Stimulated activated CD4-positive, alpha-beta T cell treated with anti-CD3 and anti-CD28 coated beads, Interleukin-4, amount 100 ng/mL, for 4 hours (primary cell): Measurements from ENCODE around the gene TACSTD2.
"Not testable (repeated sequence)": the region's sequence is repeated elsewhere in the genome, so short reads cannot be mapped to it uniquely, and the experiment has no call there.

Experiments
- DNase-seq, 2 experiments: peaks; one replicate each; pipeline ENCODE4 v3.0.0-alpha.2; 2020

TACSTD2 gene

GRCh38 chr1:58555393-58555792 lies 21.7 kb downstream of the TACSTD2 start:
- DNase-seq, result no peak

GRCh38 chr1:58551186-58552140 lies 25.6 kb downstream of the TACSTD2 start:
- DNase-seq, result no peak

DNA sequence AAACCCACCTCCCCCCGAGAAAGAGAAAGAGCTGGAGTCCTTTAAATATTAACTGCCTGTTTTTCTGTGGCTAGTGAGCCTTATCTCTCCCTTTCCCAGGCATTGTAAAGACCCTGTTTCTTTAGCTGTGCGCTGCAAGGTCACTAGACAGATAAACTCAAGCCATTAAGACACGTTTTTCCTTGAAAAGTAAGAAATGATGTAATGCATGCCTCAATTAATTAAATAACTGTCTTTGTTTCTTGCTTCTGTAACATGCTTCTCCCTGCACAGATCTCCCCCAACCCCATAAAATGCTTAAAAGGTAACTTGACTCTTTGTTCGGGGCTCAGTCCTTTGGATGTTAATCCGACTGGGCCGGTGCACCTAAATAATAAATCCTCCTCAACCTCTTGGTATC lies 27.8 kb downstream of the TACSTD2 start:
- not testable (repeated sequence) for DNase-seq

DNA sequence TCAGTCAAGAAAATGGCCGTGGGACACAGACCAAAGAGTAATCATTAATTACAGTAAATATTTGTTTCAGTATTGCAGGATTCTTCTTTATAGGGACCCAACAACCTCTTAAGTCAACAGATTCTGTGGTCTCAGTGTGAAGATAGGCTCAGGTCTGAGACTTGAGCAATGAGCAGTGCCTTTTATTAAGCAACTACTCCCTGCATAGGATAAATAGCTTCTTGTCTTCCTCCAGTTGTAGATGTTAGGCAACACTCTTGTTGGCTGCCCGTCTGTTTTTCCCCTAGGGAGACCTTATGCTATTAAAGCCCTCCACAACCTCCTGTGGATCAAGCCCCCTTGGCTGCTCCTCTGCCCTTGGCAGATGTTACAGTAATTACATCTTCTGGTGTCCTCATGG lies 28.7 kb downstream of the TACSTD2 start:
- no peak for DNase-seq

GRCh38 chr1:58546520-58547308 lies 30.3 kb downstream of the TACSTD2 start, which contains the start of gene OMA1:
Gene OMA1 (minus strand): TSS chr1:58546726. CDS start chr1:58539294, 7,432 bp downstream.
- DNase-seq, result peak; percentile 98

DNA sequence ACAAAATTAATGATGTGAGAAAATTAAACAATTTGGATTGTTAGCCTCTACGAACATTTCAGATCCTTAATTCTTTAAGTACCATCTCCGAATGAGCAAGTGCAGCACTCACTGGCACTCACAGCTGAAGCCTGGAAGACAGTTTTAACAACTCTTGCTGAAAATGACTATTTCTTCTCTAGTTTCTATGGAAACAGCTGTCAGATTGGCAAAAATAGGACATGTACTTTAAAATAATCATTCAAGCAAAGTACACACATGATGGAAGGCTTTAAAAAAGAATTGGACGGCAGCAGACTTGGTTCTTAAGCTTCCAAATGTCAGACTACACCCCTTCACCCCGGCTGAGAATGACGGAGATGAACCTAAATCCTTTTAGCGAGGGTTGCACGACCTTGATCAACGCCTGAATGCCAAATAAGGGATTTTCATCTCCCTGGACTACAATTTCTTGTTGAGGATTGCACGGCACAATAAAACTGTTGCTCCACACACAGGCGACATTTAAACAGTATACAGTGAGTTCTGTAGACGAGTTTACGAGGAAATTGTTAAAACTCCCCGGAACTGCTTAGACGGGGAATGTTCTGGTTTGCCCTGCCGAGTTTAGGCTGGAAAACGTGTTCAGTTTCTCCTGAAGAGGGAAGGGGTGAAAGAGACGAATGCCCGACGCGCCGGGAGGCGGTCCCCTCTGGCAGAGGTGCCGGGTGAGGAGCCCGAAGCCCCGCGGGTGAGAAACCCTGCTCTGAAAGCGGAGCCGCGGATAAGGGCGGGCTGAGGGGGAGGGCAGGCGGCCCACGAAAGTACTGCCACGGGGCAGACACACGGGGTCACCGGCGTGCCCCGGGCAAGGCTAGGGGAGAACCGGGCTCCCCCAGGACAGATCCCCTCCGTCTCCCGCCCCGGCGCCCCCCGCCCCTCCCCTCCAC lies 31.2 kb downstream of the TACSTD2 start:
- DNase-seq, result peak; percentile 70 to 79

DNA sequence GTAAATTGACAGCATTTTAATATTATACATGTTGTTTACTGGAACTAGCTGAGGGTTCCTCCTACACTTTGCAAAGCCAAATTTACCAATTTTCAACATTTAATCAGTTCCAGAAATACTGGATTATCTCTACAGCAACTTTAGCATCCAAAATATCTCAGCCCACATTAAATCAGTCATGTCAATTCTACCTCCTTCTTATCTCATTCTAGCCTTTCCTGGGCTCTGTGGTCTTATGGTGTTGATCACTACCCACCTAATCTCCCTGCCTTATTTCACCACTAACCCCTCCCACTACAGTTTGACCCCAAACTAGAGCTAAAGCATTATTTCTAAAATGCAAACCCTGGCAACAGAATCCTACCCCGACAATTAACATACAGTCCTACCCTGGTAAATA lies 33.8 kb downstream of the TACSTD2 start:
- no peak for DNase-seq

DNA sequence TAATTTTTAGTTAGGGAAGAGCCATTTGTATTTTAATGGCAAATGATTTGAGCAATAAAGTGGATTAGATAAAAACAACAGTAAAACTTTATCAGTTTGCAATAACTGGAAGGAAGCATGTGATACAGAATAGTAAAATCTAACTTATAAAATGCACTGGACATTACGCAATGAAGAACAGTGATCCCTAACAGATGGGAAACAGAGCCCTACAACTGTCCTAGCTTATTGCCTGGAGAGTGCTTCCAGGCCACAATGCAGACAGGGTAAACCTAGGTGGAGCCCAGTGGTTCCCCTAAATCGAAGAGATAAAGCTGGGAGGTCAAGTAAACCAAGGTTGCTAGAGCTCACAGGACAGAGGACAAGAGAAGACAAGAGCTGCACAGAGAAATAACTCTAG lies 37.5 kb downstream of the TACSTD2 start:
- no peak for DNase-seq

GRCh38 chr1:58538821-58539220 lies 38.2 kb downstream of the TACSTD2 start:
- DNase-seq, result no peak

DNA sequence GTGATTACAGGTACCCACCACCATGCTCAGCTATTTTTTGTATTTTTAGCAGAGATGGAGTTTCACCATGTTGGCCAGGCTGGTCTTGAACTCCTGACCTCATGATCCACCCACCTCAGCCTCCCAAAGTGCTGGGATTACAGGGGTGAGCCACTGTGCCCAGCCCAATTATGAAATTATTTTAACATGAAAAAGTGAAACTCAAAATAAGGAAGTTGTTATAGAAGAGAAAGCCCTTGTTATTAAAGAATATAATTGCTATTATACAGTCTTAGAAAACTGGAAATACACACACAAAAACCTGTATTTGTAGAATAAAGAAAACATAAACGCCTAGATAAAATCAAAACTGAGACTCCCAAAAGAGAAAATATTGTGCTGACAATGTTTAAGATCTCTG lies 45.2 kb downstream of the TACSTD2 start:
- not testable (repeated sequence) for DNase-seq

- DNase-seq, result no peak
These were observed 47.8 kb downstream of the TACSTD2 start for GRCh38 chr1:58529284-58529683.

GRCh38 chr1:58528518-58528917 lies 48.5 kb downstream of the TACSTD2 start:
- no peak for DNase-seq
